GM10266 (cell line): Measurements from ENCODE around the gene ALG6.

Experiments used
- DNase-seq: peaks from one replicate; pipeline ENCODE4 v3.0.0; 2012; ENCODE audit errors: extremely low spot score
- TF ChIP-seq, protein P1 (sequence below): IDR thresholded peaks from 2 replicates; pipeline ENCODE4 v1.5.1; 2012; ENCODE audit warnings: mild to moderate bottlenecking, low read depth; ENCODE audit not compliant: control insufficient read depth, insufficient read depth; ENCODE audit errors: missing control alignments

The ALG6 gene

DNA sequence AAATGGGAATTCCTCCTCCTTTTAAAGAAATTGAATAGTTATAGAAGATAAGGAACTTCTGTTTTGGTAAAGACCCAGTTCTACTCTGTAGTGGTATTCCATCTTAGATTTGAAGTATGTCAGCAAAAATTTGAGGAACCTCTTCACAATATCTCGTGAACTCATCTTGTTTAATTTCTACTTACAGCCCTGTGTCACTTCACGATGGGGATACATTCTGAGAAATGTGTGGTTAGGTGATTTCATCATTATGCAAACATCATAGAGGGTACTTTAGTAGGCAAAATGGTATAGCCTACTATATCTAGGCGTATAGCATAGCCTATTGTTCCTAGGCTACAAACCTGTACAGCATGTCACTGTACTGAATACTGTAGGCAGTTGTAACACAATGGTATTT lies 36.0 kb downstream of the ALG6 start:
- no peak for DNase-seq
- TF ChIP-seq, protein P1, sequence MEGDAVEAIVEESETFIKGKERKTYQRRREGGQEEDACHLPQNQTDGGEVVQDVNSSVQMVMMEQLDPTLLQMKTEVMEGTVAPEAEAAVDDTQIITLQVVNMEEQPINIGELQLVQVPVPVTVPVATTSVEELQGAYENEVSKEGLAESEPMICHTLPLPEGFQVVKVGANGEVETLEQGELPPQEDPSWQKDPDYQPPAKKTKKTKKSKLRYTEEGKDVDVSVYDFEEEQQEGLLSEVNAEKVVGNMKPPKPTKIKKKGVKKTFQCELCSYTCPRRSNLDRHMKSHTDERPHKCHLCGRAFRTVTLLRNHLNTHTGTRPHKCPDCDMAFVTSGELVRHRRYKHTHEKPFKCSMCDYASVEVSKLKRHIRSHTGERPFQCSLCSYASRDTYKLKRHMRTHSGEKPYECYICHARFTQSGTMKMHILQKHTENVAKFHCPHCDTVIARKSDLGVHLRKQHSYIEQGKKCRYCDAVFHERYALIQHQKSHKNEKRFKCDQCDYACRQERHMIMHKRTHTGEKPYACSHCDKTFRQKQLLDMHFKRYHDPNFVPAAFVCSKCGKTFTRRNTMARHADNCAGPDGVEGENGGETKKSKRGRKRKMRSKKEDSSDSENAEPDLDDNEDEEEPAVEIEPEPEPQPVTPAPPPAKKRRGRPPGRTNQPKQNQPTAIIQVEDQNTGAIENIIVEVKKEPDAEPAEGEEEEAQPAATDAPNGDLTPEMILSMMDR: no peak

GRCh38 chr1:63405021-63405420 lies 37.6 kb downstream of the ALG6 start:
- DNase-seq: no peak
- TF ChIP-seq, protein P1: no peak

DNA sequence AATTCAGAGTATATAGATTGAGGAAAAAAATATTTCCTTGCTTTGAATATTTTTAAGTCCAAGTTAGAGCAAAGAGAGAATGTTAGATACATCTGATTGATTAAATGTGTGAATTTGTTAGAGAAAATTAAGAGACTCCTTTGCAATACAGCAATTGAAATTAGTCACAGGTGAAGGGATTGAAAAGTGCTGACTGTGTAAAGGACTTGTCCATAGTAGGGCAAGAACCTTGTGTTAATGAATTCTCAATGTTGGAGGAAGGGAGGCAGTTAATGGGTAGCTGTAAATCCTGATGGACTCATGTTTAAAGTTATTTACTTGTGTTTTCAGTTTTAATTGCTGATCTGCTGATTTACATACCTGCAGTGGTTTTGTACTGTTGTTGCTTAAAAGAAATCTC lies 38.6 kb downstream of the ALG6 start:
- TF ChIP-seq, protein P1: no peak
- no peak for DNase-seq

- TF ChIP-seq, protein P1: no peak
- DNase-seq: no peak
These were observed 39.6 kb downstream of the ALG6 start for GRCh38 chr1:63407002-63407401.

DNA sequence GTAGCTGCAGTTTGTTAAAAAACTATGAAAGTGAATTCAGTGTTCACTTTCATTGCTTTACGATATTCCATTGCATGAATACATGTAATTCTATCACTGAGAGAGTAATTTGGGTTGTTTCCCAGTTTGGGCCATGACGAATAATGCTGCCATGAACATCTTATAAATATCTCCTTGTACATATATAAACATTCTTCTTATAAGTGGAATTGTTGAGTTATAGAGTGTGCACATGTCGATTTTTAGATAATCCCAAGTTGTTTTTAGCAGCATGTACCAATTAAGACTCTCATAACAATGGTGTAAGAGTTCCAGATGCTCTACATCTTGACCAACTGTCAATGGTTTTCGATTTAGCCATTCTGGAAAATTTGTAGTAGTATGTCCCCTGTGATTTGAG lies 40.9 kb downstream of the ALG6 start:
- no peak for DNase-seq
- TF ChIP-seq, protein P1: no peak

- TF ChIP-seq, protein P1: no peak
These were observed 43.6 kb downstream of the ALG6 start for GRCh38 chr1:63411066-63411465.

DNA sequence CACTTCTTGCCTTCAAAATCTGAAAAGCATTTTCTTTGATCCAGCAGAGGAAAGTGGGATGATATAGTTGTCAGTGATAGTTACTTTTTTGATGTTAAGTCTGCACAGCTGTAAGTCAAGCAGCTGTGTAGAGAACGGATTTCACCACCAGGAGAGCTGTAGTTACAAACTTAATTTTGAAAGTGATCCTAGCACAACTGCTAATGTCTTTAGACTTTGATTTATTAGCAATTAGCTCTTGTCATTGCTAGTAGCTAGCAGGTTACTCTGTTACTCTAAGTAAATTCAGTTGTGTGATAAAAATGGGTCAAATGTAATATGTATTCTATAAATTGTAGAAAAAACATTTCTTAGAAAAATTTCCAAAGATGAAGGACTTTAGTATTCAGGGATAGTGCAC lies 46.0 kb downstream of the ALG6 start:
- TF ChIP-seq, protein P1: no peak
- DNase-seq: no peak

More at GRCh38 chr1:63411066-63411465, 43.6 kb downstream of the ALG6 start:
- DNase-seq: no peak
